ENCODE results near the gene EFNA1.

Gene EFNA1, protein sequence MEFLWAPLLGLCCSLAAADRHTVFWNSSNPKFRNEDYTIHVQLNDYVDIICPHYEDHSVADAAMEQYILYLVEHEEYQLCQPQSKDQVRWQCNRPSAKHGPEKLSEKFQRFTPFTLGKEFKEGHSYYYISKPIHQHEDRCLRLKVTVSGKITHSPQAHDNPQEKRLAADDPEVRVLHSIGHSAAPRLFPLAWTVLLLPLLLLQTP

DNA sequence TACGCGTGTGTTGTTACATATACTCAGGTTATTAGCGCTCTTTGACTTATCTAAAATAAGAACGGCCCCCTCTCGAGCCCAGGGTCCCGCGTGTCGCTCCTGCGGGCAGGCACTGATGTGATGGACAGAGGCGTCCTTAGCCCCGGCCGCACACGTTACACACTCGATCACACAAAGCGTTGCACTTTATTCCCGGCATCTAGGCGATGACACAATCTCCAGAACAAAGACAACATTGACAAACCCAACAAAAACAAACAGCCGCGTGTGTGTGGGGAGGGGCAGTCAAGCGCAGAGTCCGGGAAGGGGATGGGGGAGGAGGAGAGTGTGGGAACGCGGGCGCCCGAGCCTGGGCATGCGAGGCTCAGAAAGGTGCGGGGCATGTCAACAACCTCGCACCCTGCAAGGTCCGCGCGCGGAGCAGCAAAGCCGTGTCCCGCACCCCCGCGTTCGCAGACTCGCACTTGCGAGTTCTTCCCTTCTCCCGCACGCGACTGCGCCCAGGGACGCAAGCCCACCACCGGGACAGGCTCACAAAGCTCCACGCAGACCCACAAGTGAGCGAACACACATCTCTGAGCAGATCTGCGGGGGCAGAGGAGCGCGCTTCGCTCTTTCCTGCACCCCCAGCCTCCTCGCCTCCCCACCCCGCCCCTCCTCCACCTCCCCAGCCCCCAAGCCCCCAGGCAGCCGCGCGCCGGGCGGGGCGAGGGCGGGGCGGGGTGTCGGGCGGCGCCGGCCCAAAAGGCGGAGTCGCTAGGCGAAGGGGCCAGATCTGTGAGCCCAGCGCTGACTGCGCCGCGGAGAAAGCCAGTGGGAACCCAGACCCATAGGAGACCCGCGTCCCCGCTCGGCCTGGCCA, at the start of gene EFNA1:
Gene EFNA1, plus strand, starts transcription at position 772 of the 862 bp plus-strand sequence. CDS start 102 bp downstream, outside the sequence.
- DNase-seq: peak; percentile 85

DNA sequence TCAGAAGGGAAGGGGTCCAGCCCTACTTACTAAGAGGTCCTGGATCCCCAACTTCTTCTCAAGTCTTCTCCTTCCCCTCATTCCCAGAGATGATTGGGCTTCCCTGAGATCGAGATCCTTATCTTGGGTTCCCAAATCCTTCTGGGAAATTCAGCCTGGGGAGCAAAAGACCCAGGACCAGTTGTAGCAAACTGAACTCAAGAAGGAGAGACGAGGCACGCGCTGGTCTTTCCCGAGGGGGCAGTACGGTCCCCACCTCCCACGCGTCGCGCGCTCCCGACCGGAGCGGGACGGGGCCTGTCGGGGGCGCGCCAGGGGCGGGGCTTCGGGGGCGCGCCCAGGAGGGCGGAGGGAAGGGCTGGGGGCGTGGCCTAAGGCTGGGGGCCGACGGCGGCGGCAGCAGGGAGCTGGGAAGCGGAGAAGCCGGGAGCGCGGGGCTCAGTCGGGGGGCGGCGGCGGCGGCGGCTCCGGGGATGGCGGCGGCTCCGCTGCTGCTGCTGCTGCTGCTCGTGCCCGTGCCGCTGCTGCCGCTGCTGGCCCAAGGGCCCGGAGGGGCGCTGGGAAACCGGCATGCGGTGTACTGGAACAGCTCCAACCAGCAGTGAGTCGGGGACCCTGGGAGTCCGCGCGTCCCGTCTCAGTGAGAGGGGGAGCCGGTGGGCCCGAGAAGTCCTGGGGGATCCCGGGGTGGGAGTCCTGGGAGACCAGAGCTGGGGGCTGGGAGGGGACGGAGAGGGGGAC, 49.0 kb upstream of the EFNA1 start, which contains the start of gene EFNA3:
Gene EFNA3, plus strand, starts transcription at position 369 of the 741 bp plus-strand sequence. Its CDS starts 105 bp downstream, at position 474.
- peak; percentile 65 for DNase-seq

GRCh38 chr1:155079210-155079486, 48.5 kb upstream of the EFNA1 start:
- DNase-seq: no peak

DNA sequence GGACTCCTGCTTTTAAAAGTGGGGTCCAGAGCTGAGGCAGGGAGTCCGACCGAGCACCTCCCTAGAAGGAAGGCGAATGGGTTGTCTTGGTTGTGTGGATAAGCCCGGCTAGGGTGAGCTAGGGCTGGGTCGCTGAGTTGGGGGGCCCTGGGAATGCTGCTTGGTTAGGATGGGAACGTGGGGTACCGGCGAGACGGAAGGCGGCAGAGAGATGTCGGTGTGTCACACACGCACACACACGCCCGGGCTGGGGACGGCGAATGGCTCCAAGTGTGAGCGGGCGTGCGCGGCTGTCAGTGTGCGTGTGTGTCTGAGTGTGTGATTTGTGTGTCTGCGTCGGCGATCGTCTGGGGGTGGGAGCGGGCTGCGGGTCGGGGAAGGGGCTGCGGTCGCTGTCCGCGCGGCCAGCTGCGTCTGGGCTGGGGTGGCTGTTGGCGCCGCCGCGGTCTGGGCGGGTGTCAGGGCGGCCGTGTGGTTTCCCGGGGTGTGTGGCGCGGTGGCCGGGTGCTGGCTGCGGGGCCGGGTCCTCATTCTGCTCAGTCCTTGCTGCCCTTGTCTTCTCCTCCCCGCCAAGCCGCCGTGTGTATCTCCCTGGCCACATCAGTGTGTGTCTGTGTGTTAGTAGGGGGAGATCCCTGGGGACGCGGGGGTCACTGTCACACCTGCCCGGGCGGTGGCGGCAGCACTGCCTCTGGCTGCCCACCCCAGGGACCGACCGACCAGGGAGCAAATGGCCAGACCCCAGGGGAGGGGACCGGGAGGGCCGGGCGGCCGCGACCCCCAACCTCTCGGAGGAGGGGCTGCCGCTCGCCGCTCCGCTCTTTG, 48.0 kb upstream of the EFNA1 start:
- DNase-seq: no peak

DNA sequence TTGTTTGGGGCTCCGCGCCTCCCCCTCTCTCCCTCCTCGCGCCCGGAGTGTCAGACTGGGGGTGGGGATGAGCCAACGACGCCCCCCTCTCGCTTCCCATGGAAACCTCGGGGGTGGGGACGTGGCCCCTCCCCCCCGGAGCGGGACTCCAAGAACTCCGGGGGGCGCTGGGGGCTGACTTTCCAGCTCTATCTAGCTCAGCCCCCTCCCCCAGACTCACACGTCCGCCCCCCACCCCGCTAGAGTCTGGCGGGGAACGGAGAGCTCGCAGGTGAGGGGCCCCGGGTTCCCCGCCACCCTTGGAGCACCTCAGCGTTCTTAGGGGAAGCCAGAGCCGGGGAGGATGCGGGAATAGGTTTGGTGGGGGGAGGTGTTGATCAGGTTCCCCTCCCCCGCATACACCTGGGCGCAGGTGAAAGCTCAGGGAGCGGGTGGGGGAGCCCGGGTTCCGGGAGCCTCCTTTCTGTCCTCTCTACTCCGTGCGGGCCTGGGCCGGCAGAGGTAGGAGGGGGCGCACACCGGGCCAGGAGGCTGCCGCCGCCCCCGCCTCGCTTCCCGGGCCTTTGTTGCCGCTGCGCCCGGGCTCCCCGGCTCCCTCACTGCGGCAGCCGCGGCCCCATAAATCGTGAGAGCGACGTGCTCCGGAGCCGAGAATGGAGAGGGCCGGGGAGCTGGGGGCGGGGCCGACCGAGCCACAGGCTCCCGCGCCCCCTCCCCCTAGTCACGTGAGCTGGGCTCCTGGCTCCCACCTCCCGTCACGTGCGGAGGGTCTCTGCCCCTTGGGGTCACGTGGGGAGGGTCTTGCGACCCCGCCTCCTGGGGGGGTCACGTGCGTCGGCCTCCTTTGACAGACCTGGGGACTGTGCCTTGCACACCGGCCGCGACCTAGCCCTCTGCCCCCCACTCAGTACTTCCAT, 47.1 kb upstream of the EFNA1 start:
- peak; percentile 79 for DNase-seq

GRCh38 chr1:155081472-155082300, 46.0 kb upstream of the EFNA1 start:
- DNase-seq: no peak

DNA sequence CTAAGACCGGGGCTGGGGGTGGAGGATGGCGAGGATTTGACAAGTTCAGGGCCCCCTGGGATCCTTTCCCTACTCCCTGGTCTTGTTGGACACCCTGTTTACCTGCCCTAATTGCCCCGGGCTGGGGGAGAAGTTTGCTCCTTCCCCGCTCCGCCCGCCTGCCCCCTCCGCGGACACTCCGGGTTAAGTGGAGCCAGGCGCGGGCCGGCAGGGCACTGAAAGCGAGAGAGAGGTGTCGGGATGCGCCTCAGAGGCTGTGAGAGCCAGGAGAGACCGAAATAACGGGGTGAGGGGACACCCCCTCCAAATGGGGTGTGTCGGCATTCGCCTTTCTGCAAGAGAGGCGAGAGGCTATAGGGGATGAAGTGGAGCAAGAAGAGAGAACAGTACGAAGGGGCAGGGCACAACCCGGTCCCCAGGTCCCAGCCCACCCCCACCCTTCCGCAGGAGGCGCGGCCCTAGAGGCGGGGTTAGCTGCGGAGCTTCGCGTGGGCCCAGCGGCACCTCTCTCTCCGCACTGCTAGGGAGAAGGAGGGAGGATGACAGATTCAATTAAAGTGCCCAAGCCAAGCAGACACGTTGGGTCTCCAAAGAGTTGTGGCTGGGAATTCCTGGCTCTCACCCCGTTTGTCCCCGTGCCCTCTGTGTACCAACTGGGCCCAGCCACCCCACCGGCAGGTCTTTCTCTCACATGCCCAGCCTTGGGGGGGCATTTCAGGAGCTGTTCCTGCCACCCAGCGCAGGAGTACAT, 45.2 kb upstream of the EFNA1 start:
- DNase-seq: no peak

GRCh38 chr1:155083052-155083541, 44.6 kb upstream of the EFNA1 start:
- no peak for DNase-seq

DNA sequence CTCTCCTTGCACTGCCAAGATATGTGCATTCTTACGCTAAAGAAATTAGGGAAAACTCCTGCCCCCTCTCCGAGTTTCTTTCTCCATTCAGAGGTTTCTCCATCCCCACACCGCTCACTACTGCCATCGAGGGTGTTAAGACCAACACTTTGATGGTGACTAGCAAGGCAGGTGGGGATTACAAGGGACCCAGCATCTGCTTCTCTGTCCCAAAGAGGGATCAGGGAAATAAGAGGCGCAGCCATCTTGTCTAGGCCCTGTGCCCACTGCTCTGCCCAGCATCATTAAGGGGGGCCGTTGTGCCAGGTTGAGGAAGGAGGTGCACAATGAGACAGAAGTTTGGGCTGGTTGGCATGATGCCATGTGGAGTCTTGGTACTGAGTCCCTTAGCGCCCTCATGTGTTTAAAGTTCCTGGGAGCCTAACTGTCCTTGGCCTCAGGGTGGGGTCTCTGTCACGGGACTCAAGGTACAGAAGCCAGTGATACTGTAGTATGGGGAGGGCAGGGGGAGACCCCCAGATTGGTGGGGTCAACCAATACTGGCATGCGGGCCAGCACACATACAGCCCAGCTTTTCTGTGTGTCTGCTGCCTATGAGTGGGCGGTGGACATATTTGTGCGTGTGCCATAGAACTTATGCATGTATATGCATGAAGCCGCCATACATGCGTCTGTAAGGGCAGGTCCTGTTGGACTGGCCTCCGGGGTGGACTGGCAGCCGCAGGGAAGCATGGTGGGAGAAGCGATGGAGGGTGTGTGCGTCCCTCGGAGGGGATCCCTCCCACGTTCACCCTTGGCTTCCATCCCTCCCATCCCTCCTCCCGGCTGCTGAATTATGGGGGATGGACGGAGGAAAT, 43.6 kb upstream of the EFNA1 start:
- no peak for DNase-seq

DNA sequence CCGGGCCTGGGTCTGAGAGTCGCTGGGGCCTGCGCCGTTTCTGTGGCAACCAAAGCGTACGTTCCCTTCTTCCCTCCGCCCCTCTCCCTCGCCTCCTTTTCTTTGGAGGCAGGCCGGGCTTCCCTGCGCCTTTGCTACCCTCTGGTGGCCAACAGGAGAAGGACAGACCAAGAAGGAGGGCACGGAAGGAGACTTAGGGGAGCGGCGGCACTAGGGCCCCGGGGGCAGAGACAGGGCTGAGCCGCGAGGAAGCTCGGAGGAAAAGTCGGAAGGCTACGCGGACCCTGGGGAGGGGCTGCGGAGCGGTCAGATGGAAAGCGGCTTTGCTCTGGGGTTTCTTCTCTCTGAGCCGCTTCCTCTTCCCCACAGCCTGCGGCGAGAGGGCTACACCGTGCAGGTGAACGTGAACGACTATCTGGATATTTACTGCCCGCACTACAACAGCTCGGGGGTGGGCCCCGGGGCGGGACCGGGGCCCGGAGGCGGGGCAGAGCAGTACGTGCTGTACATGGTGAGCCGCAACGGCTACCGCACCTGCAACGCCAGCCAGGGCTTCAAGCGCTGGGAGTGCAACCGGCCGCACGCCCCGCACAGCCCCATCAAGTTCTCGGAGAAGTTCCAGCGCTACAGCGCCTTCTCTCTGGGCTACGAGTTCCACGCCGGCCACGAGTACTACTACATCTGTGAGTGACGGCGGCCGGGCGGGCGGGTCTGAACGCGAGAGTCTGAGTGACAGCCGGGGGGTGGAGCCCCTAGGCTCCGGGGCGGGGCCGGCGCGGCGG, 42.8 kb upstream of the EFNA1 start:
- peak; percentile 93 for DNase-seq

DNA sequence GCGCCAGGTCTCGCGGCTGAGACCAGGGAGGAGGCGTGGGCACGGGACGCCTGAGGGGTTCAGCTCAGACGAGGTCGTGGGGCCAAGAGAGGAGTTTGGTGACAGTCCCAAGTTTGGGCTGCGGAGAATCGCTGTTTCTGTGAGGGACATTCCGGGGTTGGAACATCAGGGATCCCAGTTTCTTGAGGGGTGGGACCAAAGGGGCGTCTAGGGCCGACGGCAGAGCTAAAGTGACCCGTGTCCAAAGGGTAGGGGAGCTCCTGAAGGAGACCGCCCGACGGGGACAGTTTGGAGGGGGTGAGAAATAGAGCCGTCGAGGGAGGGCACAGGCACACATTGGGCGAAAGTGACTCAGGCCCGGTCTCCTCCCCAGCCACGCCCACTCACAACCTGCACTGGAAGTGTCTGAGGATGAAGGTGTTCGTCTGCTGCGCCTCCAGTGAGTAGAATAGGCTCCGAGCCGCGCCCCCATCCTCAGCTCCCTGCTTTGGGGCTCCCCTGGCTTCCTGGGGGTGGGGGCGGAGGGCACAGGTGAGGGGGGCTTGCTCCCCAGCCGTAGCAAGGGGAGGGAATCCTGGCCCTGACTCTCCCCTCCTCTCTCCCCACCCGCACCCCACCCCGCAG, 42.1 kb upstream of the EFNA1 start:
- DNase-seq: no peak

GRCh38 chr1:155086128-155086741, 41.4 kb upstream of the EFNA1 start:
- peak; percentile 67 for DNase-seq

GRCh38 chr1:155086856-155087535, 40.7 kb upstream of the EFNA1 start:
- no peak for DNase-seq

GRCh38 chr1:155091071-155092051, 36.3 kb upstream of the EFNA1 start:
- peak; percentile 61 for DNase-seq

DNA sequence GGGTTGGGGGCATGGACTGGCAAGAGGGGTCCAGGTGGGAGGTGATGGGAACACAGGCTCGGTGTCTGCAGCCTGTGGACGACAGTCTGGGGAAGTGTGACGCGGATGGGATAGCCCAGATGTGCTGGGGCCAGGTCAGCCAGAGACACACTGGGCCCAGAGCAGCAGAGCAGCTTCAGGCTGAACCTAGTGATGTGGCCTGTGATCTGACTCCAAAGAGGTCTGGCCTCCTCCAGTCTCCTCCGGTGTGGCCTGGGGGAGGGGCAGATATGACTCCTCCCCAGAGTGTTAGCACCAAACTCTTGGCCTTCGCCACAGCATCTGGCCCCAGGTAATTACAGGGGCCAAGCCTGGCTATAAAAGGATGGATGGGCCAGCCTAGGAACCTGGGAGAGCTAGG, 35.5 kb upstream of the EFNA1 start:
- no peak for DNase-seq
